ENCODE results near the gene KAZN. TPM values are rescaled to one million over a fixed set of nuclear protein-coding genes. Genes with fewer than 3 reads are reported as not detected.
A peak's percentile ranks its signal among the peaks of the same experiment; 100 is the strongest.

Gene KAZN
- total and polyA plus RNA-seq, 4 donors: 7.6 to 18.8 (median 11.2) TPM

GRCh38 chr1:14887764-14888350 is 289.4 kb downstream of the KAZN start:
- H3K27me3 ChIP-seq (ENCODE audit: control insufficient read depth in 3 of 3, insufficient read depth in 3 of 3, low read length in 2 of 3): no peaks in the 10 kb centered on the region
- WGBS, 2 donors: 71 to 85% methylated on average over 13 of the region's 13 CpGs
- no peak for TF ChIP-seq CTCF (IDR thresholded peaks at IDR 0.05; ENCODE audit: control extremely low read depth, extremely low read depth)
- H3K27ac ChIP-seq (ENCODE audit: low read depth in 1 of 2, low read length in 1 of 2): no peak overlapping the region
- peaks cover 0 to 21% (median 0%) of the 10 kb centered on the region in 5 donors for H3K4me1 ChIP-seq (ENCODE audit: control insufficient read depth in 5 of 5, insufficient read depth in 5 of 5, low read length in 5 of 5)
- no peaks in the 10 kb centered on the region for H3K9me3 ChIP-seq (ENCODE audit: control insufficient read depth in 4 of 4, insufficient read depth in 3 of 4, low read length in 3 of 4)
- H3K9ac ChIP-seq (ENCODE audit: insufficient read depth in 1 of 2, low read length in 2 of 2): peak overlapping the region in 1 of 2 donors; percentile 16
- no peaks in the 10 kb centered on the region for H3K36me3 ChIP-seq (ENCODE audit: control insufficient read depth in 4 of 4, insufficient read depth in 4 of 4, low read length in 4 of 4)
- H3K4me3 ChIP-seq: no peak overlapping the region
- no peak for ATAC-seq (ENCODE audit: insufficient read depth, low FRiP score)
- DNase-seq: peak; percentile 51 to 61 (median 59)

- no peak overlapping the region for H3K9ac ChIP-seq (ENCODE audit: insufficient read depth in 1 of 2, low read length in 2 of 2)
- no peak for DNase-seq
- no peak for ATAC-seq (ENCODE audit: insufficient read depth, low FRiP score)
- TF ChIP-seq CTCF (IDR thresholded peaks at IDR 0.05; ENCODE audit: control extremely low read depth, extremely low read depth): no peak
- H3K27me3 ChIP-seq (ENCODE audit: control insufficient read depth in 3 of 3, insufficient read depth in 3 of 3, low read length in 2 of 3): no peaks in the 10 kb centered on the region
- peaks cover 0 to 21% (median under 1%) of the 10 kb centered on the region in 5 donors for H3K4me1 ChIP-seq (ENCODE audit: control insufficient read depth in 5 of 5, insufficient read depth in 5 of 5, low read length in 5 of 5)
- WGBS, 2 donors: 83 to 88% methylated on average over 10 of the region's 10 CpGs
- H3K27ac ChIP-seq (ENCODE audit: low read depth in 1 of 2, low read length in 1 of 2): no peak overlapping the region
- no peak overlapping the region for H3K4me3 ChIP-seq
- H3K9me3 ChIP-seq (ENCODE audit: control insufficient read depth in 4 of 4, insufficient read depth in 3 of 4, low read length in 3 of 4): no peaks in the 10 kb centered on the region
- no peaks in the 10 kb centered on the region for H3K36me3 ChIP-seq (ENCODE audit: control insufficient read depth in 4 of 4, insufficient read depth in 4 of 4, low read length in 4 of 4)
Measured at GRCh38 chr1:14888374-14888773, 289.9 kb downstream of the KAZN start.

GRCh38 chr1:14889825-14890440 is 291.4 kb downstream of the KAZN start:
- H3K36me3 ChIP-seq (ENCODE audit: control insufficient read depth in 4 of 4, insufficient read depth in 4 of 4, low read length in 4 of 4): no peaks in the 10 kb centered on the region
- peaks cover 0 to 14% (median 0%) of the 10 kb centered on the region in 5 donors for H3K4me1 ChIP-seq (ENCODE audit: control insufficient read depth in 5 of 5, insufficient read depth in 5 of 5, low read length in 5 of 5)
- 84 to 89% methylated on average over 13 of the region's 13 CpGs for WGBS, 2 donors
- H3K4me3 ChIP-seq: no peak overlapping the region
- H3K27ac ChIP-seq (ENCODE audit: low read depth in 1 of 2, low read length in 1 of 2): no peak overlapping the region
- no peak for TF ChIP-seq CTCF (IDR thresholded peaks at IDR 0.05; ENCODE audit: control extremely low read depth, extremely low read depth)
- H3K27me3 ChIP-seq (ENCODE audit: control insufficient read depth in 3 of 3, insufficient read depth in 3 of 3, low read length in 2 of 3): no peaks in the 10 kb centered on the region
- DNase-seq (no peak), ATAC-seq (ENCODE audit: insufficient read depth, low FRiP score) (no peak)
- no peak overlapping the region for H3K9ac ChIP-seq (ENCODE audit: insufficient read depth in 1 of 2, low read length in 2 of 2)
- no peaks in the 10 kb centered on the region for H3K9me3 ChIP-seq (ENCODE audit: control insufficient read depth in 4 of 4, insufficient read depth in 3 of 4, low read length in 3 of 4)

Data from lung (tissue), 12 donors.